HG03575 (cell line): ENCODE data around the gene AXIN2.
"Not testable (repeated sequence)": the region's sequence is repeated elsewhere in the genome, so short reads cannot be mapped to it uniquely, and the experiment has no call there.

Source experiments
- ATAC-seq: cut with Tn5 transposase; IDR thresholded peaks from one replicate; pipeline ENCODE4 v1.9.1; 2021; ENCODE audit not compliant: unreplicated experiment, insufficient number of reproducible peaks, low FRiP score; ENCODE audit errors: extremely low read depth

Gene AXIN2

DNA sequence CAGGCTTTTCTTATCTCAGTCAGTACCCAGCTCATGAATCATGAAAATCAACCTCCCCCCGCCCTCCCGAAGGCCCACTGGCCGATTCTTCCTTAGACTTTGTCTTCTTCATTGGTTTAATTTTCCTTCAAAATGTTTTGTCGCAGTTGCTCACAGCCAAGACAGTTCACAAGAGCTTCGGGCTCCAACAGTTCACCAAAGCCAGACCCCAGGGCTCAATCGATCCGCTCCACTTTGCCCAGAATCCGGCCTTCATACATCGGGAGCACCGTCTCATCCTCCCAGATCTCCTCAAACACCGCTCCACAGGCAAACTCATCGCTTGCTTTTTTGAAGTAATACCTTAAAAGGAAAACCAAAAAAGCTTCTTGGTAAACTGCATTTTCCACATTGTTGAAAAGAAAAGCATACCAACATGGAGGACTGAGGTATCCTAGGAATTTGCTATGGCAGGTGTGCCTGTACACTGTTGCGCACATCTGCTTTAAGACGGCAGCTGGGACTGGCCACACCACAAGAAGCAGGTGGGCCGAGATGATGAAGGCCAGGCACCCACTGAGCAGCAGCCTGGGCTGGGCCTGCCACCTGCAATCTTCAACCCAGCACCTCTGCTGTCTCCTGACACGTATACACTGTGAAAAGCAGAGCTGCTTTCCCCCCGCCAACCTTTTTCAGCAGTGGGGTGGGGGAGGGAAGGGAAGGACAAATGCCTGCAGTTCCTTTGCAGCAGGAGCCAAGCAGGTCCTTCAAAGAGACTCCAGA lies 31.5 kb downstream of the AXIN2 start:
- ATAC-seq: no peak

DNA sequence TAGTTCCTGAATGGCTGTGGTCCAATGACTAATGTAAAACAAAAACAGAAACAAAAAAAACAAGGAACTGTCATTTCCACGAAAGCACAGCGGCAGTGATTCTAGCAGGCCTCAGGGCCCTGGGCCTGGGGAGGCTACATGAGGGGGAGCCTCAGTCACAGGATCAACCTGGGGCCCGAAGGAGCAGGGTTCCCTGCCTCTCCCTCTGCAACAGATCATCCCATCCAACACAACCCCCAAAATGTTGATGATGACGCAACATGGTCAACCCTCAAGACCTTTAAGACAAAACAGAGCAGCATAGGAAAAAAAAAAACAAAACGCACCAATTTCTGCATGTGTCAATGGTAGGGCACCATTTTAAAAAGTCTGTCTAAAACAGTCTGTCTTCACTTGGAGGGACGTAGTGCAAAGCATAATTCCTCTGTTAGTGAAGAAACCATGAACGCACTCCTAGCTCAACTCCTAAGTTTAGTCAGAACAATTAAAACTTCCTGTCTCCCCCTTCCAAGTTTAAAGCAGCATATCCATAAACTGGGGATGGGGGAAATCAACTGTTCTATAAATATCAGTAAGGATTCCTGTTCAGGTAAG lies 32.3 kb downstream of the AXIN2 start:
- no peak for ATAC-seq

DNA sequence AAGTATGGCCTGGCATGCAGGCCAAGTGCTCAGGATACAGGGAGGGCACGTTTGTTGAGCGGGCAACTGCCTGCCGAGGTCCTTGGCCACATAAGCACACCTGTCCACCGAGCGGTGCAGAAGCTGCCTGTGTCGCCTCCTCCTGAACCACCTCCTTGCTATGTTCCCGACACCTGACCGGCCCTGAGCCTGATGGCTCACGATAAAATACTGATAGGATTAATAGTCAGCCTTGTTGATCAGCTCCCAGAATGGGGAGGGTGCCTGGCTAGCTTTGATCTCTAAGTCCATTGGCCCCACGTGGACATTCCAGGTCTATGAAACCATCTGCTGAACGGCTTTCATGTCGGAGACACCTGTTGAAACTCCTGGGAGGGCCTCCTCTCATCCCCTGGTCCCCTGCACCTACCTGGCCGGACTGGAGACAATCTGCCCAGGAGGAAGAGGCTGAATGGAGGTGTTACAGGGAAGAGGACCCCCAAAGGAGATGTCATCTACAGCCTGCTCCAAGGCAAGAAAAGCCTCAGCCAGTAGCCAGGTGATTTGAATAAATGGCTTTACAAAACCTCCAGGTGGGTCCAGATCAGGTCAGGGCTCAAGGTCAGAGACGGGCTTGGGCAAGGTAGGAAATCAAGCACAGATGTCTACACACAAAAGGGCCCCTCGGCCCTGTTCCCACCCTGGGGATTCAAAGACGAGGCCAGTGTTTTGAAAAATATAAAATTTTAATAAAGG lies 33.4 kb downstream of the AXIN2 start:
- no peak for ATAC-seq

DNA sequence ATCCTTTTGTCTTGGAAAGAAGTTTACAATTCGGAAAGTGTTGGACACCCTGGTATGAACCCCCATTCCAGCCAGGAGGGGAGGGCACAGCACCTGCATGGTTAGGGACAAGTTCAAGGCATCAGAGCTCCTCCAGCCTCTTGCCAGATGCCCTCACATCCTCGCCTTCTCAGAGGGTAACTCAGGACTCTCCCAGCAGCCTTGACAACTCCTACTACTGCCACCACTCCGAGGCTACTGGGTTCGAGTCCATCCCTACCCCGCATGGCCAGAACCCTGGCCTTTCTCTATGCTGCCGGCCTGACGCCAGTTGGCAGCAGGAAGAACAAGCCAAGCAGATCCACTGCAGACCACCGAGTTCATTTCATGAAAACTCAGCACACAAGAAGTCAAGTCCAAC lies 34.1 kb downstream of the AXIN2 start:
- no peak for ATAC-seq

DNA sequence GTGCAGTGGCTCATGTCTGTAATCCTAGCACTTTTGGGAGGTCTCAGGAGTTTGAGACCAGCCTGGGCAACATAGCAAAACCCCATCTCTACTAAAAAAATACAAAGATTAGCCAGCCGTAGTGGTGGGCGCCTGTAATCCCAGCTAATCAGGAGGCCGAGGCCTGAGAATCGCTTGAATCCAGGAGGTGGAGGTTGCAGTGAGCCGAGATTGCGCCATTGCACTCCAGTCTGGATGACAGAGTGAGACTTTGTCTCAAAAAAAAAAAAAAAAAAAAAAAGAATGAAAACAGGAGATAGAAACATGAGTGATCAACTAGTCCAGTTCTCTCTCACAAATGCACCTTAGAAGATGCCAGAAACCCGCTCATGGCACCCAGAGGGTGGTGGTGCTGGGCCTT lies 34.6 kb downstream of the AXIN2 start:
- ATAC-seq: not testable (repeated sequence)

DNA sequence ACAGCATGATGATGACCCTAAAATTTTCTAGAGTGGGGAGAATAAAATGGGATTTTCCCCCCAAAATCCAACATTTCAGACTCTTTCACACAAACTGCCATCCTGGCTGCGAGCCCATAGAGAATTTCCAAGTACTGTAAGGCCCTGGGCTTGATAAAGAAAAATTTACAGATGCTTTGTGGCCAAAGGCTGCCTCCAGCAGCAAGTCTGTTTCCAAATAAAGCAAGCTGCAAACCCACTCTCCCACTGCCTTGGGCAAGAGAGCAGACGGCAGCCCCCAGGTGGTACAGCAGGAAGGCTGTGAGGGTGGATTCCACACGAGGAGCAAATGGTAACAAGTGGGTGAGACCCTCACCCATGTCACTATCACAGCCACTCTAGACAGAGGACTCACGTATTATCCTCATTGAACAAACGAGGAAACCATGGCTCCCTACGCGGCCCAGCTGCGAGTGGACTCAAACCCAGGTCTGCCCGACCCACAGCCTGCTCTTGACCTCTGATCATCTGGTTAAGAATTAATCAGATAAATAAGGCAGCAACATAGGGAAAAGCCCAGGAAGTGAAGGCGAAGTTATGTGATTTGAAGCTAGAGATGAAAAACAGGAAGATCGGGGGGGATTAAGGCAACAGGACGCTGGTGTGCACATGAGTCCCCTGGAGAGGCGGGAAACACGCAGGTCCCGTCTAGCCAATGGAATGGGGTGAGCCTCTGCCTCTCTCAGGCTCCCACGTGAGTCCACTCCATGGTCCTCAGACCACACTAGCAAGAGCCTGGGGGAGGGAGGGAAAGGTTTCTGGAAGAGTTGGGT lies 37.4 kb downstream of the AXIN2 start:
- no peak for ATAC-seq

DNA sequence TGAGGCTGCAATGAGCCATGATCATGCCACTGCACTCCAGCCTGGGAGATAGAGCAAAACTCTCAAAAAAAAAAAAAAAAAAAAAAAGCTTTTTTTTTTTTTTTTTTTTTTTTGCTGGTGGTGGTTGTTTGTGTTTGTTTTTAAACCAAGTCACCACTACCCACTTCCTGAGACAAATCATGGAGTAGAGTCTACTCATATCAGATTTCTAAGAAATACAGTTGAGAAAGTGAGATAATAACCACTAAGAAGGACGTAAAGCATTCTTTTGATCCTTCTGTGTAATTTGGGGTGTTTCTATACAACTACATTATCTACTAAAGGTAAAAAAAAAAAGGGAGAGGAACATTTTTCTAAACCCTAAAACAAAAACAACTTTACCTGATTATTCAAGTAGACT lies 38.0 kb downstream of the AXIN2 start:
- ATAC-seq: no peak

DNA sequence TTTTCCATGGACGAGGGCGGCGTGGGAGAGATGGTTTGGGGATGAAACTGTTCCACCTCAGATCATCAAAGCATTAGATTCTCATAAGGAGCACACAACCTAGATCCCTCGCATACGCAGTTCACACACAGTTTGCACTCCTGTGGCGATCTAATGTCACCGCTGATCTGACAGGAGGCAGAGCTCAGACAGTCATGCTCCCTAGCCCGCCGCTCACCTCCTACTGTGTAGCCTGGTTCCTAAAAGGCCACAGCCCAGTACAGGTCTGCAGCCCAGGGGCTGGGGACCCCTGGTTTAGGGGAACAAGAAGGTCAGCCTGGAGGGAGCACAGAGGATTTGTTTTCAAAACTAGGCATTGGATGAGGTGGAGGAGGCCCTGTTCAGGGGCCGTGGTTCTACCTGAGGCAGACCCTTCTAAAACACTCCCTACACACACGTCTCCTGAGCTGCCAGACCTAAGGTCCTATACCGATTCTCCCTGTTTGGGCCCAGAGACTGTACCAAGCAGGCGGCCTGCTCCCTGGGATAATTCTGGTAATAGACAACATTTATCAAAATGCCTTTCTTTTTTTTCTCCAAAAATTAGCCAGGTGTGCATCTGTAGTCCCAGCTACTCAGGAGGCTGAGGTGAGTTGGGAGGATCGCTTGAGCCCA lies 38.6 kb downstream of the AXIN2 start:
- ATAC-seq: no peak

DNA sequence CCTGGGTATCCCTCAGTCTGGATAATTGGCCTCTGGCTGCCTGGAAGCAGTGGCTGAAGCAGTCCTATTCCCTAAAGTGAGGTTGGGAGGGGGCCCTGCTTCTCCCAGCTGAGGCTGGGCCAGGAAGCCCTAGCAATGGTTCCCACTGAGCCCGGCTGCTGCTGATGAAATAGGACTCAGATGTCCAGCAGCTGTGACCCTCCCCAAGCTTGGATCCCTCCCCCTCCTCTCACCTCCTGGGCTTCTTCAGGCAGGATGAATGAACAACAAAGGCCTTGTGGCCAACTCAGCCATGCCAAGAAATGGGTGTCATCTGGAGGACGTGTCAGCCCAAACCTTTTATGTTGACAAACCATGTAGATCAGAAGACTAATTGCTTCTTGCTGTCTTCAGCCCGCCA lies 42.0 kb downstream of the AXIN2 start:
- ATAC-seq: no peak

DNA sequence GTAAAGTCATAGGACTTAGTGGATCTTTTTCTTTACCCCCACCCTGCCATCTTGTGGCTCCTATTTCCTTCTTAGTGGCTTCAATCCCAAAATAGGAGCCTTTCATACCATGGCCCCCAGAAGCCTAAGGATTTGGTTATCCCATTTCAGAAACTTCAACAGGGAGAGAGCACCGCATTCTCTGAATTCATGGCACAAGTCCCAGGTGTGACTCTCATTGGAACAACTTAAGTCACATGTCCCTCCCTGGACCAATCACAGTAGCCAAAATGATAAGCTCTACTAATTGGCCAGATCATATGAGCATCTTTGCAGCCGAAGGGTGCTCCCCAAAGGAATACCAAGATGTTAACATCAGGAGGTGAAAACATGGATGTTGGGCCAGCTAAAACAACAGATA lies 43.2 kb downstream of the AXIN2 start:
- ATAC-seq: no peak

DNA sequence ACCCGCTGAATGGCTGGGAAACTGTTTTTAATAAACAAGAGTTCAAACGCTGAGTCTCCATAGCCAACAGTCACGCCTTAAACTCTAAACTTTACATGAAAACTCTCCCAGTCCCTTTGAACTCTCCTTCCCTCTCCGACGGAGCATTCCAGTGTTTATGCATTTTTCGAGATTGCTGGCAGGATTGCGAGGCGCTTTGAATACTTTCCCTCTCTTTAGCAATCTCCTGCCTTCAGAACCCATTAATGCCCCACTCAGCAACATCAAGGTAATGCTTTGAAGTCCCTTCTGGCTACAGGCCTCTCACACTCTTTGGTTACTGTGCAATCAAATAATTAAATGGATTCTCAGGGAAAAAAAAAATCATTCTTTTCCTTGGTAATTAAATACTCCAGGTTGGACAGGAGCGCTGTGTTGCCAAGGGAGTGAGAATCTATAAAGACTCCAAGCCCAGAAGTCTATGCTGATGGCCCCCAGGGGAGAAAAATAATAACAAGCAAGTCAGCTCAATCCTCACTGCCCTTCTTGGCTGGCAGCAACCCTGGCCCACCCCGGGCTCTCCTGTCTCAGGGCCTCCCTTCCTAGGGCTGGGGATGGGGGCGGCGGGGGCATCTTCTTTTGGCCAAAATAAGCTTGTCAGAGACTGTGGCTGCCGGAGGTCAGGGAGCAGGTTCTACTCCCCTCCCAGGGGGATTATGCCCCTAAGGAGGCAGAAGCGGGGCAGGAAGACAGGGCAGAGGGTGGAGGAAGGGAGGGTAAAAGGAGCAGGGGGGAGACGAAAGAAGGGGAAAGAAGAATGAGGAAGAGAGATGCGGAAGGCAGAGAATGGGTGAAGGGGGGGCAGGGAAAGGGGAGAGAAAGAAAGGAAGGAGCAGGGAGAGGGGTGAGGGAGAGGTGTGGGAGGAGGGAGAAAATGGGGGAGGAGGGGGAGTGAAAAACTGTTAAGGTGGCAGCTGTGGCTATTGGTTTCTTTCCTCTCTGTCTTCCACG lies 45.2 kb downstream of the AXIN2 start:
- ATAC-seq: no peak

DNA sequence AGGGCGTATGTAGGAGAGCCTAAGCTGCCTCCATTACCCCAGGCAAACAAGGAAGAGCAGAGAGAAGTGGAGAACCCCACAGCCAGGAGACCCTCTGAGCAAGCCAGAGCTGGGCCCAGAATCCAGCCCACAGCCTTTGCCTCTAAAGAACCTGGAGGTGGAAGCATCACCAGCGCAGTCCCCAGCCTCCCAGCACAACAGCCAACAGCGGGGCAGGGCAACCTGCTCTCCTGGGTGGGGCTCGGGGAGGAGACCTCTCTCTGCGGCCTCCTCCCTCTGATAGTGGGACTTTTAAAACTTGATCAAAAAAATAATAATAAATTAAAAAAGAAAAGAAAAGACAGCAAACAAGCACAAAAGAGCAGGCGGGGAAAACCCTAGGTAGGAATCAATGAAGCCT lies 45.9 kb downstream of the AXIN2 start:
- ATAC-seq: no peak

DNA sequence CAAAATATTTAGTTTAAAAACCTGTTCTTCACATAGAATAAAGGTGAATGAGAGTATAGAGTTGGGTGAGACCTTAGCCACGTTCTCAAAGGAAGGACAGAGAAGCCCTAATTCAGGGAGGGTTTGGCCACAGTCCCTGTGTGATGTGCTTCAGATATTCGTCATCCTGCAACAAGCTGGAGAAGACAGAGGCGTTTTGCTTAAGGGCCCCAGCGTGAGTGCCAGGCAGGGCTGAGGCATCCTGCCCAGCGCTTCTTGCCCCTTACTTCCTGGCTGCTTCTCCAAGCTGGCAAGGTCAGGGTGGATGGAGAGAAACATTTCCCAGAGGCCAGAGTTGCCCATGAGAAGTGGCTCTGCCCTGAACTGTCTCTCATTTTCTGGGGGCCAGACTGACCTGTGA lies 46.9 kb downstream of the AXIN2 start:
- ATAC-seq: no peak

DNA sequence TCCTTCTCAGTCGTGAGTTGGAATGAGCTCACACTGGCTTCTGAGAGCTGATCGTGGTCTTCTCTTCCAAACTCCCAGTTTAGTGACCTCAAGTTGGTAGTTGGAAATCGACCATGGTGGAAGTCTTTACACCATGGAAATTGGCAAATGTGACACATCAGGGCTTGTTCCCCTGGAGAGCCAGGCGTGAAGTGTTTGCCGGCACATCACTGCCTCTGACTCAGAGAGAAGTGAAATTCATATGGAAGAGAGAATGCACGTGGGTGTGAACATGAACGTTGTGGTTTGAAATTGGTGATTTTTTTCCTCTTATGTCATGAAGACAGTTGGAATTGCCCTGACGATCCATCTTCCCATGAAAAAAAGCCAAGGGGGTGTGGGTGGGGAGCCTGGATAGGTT lies 47.4 kb downstream of the AXIN2 start:
- ATAC-seq: no peak

DNA sequence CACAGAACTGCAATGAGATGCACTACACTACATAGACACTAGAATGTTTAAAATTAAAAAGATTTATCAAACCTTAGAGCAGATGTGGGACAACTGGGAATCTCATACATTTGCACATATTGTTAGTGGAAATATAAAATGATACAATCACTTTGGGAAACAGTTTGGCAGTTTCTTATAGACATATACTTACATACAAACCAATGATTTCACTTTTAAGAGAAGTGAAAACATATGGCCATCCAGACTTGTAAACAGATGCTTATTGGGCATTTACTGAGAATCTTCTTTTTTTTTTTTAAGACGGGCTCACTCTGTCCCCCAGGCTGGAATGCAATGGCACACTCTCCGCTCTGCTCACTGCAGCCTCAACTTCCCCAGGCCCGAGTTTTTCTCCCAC lies 50.1 kb downstream of the AXIN2 start:
- ATAC-seq: no peak

DNA sequence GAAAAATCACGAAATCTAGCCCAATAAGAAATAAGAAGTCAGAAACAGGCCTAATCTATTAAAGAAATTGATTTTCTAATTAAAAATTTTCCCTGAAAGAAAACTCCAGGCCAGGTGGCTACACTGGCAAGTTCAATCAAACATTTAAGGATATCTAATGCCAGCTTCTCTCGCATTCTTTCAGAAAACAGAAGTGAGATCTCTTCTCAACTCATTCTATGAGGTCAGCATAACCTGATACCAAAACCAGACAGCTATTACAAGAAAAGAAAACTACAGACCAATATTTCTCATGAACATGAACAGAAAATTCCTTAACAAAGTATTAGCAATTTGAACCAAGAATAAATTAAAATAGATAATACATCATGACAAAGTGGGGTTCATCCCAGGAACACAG lies 52.4 kb downstream of the AXIN2 start:
- ATAC-seq: no peak

DNA sequence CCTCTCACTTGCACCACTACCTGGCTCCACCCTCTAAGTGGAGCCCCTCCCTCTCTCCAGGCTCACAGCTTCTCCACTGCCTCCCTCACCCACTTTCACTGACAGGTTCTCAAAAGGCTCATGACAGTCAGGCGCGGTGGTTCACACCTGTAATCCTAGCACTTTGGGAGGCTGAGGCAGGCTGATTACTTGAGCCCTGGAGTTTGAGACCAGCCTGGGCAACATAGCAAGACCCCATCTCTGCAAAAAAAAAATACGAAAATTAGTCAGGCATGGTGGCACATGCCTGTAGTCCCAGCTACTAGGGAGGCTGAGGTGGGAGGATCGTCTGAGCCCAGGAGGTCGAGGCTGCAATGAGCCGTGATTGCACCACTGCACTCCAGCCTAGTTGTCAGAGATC lies 56.8 kb downstream of the AXIN2 start:
- ATAC-seq: not testable (repeated sequence)

DNA sequence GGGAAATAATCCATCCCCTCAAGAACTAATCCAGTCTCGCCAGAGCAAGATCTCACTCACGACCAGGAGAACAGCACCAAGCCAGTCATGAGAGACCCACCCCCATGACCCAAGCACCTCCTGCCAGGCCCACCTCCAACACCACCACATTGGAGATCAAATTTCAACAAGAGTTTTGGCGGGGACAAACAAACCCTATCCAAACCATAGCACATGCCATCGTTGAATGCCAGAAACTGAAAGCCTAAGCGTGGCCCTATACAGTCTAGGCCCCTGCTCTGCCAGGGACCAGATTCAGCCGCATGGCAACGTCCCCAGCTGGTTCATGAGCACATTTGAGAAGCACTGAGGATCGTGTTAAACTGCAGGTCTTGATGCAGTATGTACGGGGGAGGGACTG lies 57.3 kb downstream of the AXIN2 start:
- no peak for ATAC-seq
